GM08714 (cell line): Measurements from ENCODE around the gene GDF2.

ENCODE experiments used
- H3K4me3 ChIP-seq: fragments of 200-500 bp; sonication (Bioruptor generic); 2 replicates; pipeline ENCODE4 v1.5.1; 2014; ENCODE audit warnings: mild to moderate bottlenecking, low read length, inconsistent platforms
- ZNF274 ChIP-seq: IDR thresholded peaks from 2 replicates; pipeline ENCODE4 v1.6.1; 2012; ENCODE audit warnings: mild to moderate bottlenecking, low read depth, low read length

GDF2 gene

DNA sequence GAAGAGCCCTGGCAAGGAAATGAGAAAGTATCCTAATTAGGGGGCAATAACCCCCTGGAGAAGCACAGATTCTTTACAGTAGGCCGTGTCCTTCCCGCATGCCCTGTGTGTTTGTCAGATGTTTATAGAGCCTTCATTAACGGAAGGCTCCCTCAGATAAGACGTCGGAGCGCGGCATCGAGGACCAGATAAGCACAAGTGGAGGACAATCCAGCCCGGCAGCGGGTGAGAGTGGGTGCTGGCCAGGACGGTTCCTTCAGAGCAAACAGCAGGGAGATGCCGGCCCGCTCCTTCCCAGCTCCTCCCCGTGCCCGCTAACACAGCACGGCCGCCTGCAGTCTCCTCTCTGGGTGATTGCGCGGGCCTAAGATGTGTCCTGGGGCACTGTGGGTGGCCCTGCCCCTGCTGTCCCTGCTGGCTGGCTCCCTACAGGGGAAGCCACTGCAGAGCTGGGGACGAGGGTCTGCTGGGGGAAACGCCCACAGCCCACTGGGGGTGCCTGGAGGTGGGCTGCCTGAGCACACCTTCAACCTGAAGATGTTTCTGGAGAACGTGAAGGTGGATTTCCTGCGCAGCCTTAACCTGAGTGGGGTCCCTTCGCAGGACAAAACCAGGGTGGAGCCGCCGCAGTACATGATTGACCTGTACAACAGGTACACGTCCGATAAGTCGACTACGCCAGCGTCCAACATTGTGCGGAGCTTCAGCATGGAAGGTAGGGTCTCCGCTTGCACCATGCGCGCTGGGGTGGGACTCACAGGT lies at the start of gene GDF2:
GDF2 (plus strand) TSS at position 155 of the 762 bp plus-strand sequence; CDS start at position 370, 215 bp downstream.
- TF ChIP-seq ZNF274: no peak
- H3K4me3 ChIP-seq: no peak within 1 kb of the TSS

DNA sequence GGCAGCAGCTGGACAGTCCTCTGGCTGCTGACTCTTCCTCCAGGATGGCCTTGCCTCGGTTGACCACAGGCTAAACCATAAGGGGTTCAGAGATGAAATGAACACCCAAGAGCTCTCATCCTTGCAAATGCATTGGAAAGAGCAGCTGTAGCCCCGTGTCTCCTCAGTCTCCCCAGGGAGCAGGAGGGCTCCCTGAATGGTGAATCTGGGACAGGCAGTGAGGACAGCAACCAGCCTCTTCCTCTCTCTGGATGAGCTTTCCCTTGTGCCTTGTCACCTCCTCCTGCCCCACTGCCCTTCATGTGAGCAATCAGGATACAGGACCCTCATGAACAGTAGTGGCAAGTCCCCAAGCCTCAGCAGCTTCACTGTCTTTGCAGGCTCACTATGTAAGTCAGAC lies 46.2 kb upstream of the GDF2 start:
- TF ChIP-seq ZNF274: no peak
- H3K4me3 ChIP-seq: no peak overlapping the region

DNA sequence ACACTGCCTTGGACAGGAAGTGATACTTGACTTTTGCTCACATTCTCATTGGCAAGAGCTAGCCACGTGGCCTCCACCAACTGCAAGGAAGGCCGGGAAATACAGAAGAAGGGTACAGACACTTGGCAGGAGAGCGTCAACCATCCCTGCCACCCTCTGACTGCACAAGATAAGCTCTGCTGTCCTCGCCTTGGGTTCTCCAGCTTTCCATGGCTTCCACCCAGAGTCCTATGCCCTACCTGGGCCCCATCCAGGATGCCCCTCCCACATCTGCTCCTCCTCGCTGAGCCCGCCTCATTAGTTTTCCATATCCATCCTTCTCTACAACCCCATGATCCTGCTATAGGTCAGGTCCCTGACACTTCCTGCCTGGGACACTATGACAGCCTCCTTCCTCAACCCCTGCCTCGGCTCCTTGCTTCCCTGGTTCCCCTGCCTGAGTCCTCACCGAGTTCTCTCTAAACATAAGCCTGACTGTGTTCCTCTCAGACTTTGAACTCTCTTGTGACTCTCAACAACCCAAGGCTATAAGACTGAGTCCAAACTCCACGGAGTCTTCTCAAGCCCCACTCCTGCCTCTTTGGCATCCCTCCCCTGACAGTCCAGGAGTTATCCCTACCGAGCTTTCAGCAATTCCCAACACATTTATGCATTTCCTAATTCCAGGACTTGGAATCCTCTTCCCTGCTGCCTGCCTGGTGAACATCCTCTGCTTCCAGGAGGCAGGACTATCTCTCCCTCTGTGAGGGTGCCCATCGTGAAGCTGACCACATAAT lies 45.5 kb upstream of the GDF2 start:
- no peak overlapping the region for H3K4me3 ChIP-seq
- no peak for TF ChIP-seq ZNF274

DNA sequence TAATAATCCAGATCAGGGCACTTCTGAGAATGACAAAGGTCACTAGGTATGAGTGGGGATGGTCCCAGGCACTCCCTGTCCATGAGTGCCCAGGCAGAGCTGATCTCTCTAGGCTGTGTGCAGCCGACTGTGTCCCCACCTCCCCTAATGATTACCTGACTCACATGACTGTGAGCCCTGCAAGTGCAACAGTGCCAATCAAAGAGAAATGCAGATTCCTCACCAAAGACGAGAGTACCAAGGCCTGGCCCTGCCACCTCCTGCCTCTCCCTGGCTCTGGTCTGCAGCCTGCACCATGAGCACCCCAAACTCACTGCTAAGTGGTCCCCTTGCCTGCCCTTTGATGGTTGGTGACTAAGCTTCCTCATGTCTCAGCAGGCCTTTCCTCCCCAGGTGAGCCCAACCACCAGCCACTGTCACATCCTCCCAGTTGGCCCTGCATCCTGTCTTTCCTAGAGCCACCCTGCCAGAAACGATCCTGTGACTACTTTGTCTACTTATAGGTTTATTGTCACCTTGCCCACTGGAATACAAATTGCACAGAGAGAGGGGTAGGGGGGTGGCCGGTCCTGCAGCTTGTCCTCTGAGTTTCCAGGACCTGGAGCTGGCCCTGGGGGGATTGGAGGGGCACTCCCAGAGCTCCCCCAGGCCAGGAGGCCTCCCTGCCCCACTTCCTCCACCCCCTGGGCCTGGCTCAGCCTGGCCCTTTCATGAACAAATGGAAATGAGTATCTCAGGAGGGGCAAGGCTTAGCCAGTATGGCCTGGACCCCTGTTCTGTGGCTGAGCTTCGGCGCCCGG lies 44.7 kb upstream of the GDF2 start:
- H3K4me3 ChIP-seq: no peak overlapping the region
- no peak for TF ChIP-seq ZNF274

DNA sequence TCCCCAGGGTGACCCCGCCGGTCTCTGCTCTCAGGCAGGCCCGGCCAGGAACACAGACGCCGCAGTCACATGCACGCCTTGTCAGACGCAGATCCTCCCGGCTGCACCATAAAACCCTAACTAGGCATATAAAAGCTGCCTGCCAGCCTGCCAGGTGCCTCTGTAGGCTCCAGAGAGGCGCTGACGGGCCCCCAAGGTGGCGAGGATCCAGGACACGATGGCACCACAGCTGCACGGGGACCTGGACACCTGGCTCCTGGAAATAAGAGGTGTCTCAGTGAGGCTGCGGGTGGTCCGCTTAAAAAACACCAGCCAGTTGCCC lies 44.1 kb upstream of the GDF2 start:
- TF ChIP-seq ZNF274: no peak
- no peak overlapping the region for H3K4me3 ChIP-seq

DNA sequence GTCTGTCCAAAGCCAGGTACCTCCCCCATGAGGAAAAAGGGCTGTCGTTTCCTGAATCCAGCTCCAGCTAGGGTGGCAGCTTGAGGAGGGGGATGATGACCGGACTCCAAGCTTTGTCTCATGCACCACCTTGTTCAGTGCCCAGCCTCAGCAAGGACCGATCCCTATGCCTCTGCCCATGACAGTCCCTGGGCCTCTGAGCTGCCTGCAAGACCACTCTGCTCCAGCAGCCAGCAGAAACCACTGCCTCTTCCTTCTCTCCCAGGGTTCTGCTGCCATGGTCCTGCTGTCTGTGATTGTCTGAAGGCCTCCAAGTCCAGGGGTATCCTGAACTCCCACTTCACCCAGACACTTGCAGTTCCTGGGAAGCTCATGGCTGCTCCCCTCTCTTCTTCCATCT lies 43.5 kb upstream of the GDF2 start:
- H3K4me3 ChIP-seq: no peak overlapping the region
- TF ChIP-seq ZNF274: no peak

DNA sequence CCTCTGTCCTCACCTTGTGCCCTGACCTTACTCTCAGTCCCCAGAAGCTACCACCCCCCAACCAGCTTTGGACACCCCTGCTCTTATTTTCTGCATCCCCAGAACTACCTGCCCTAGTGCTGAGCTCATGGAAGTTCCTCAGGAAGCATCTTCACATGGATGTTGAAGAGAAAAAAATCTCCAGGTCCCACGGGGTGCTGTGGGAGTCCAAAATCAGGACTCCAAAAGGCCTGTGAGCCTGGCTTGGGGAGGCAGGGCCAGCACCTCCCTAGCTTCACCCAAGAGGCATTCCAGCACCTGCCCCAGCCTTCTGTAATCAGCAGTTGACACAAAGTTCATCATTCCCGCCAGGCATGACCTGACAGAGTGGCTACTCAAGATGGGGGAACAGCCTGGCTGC lies 43.0 kb upstream of the GDF2 start:
- TF ChIP-seq ZNF274: no peak
- H3K4me3 ChIP-seq: no peak overlapping the region

DNA sequence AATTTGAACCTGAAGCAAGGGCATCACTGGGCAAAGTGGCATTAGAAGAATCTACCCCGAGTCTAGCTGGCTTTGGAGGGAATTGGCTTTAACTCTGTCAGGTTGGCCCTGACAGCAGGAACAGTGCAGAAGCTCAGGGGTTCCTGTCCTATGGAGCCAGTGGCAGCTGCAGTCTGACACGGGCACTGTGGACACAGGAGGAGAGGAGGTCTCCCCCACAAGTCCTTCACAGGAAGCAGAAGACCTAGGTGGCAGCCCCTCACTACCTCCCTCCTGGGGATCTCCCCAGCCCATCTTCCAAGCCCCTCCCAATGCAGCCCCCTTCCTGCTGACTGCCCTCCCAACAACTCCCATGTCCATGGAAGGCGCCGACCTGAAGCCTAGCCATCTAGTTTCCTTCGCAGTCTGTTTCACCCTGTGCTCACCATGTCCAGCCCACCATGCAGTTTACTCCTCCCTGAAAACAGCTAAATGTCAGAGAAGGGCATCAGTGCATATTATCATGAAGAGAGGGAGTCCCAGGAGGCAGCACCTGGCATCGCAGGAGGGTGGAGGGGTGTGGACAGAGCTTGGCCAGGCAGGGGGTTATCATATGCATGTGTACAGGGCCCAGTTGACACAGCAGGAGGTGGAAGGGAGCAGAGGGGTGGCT lies 40.1 kb upstream of the GDF2 start:
- no peak for TF ChIP-seq ZNF274
- H3K4me3 ChIP-seq: no peak overlapping the region

DNA sequence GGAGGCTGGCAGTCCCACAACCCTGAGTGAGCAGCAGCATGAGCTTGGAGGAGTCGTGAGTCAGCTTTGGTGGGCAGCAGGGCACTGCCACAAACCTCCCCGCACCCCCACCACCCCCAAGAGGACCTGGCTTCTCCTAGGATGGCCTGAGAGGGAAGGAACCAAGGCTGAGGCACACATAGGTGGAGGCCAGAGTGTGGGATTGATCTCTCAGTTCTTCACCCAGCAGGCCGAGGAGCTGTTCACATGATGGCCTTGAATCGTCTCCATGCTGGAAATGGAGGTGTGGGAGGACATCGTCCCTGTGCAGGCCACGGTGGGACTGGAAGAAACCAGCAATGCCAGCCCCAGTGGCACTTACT lies 39.6 kb upstream of the GDF2 start:
- TF ChIP-seq ZNF274: no peak
- H3K4me3 ChIP-seq: no peak overlapping the region

DNA sequence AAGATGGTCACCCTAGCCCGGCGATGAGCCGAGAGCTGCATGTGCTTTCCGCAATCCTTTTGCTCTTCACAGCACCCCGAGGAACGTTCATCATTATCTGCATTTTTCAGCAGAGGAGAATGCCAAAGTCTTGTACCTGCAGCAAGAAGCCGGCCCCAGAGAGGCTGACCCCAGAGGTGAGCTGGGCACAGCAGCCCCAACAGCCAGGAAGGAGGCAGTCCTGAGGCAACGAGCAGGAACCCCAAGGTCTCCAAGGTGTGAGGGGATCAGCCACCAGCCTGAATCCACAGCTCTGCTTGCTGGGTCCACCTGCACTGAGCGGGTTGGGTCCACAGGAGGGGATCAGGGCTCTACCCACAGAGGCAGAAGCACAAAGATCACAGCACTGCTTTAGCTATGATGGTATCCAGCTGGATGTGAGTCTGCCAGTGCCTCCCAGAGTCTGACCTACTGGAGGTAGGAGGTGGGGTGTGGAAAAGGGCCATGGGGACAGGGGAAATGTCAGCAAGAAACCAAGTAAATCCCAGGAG lies 39.1 kb upstream of the GDF2 start:
- TF ChIP-seq ZNF274: no peak
- no peak overlapping the region for H3K4me3 ChIP-seq

DNA sequence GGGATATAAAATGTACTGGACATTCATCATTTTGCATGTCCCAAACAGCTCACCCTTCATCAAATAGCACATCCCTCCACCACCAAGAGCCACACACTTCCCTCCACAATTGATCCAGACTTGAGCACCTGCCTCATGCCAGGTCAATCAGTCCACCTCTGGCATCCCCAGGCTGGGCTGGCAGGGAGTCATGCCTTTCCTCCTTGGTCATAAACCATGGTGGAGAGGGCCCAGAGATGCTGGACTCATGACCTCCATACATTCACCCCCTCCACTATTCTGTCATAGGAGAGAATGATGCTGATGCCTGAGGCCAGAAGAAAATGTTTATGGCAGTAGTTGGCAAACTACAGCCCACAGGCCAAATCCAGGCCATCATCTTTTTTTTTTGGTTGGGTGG lies 38.4 kb upstream of the GDF2 start:
- H3K4me3 ChIP-seq: no peak overlapping the region
- TF ChIP-seq ZNF274: no peak

DNA sequence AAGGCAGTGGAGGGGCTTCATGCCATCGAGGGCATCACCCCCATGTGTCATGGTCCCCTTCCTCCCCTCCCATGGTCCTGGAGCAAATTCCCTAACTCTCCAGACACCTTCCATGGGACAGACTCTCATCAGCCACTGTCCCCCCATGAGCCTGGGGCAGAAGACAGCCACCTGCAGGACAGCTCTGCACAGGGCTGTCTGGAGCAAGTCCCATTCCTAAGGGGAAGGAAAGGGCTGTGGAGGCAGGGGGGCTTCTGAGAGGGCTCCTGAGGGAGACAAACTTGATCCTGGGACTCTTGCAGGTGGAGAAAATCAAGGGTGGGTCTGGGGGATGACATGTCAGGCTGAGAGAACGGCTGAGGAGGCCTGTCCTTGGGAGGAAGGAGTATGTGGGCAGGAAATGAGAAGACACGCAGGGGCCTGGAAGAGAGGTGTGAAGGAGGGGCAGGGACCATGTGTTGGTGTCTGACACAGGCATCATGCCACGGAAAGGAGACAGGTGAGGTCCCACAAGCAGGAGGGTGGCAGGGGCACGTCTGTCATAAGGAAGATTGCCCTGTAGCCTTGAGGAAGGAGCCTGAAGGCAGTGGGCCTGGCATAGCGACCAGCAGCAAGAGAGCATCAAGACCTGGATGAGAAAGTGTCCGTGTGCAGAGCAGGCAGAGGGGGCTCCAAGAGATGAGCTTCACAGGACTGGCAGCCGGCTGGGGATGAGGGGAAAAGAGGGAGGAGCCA lies 36.7 kb upstream of the GDF2 start:
- H3K4me3 ChIP-seq: no peak overlapping the region
- no peak for TF ChIP-seq ZNF274

DNA sequence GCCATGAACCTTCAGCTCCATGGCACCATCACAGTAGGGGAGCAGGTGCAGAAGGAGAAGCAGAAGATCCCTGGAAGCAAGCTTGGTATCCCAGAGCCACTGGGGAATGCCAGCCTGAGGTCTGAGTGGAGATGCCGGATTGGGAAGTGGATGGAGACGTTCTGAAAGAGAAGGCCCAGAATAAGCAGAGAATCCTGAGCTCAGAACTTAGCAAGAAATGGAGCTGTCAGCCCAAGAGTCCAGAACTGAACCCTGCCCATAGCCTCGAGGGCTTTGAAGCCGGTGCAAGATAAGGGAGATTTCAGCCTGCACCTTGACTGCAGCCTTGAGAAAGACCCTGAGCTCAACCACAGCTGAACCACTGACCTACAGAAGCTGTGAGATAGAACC lies 36.1 kb upstream of the GDF2 start:
- H3K4me3 ChIP-seq: no peak overlapping the region
- no peak for TF ChIP-seq ZNF274
